ENCODE data around the gene GNB1. TPM values are rescaled to one million over a fixed set of nuclear protein-coding genes. Genes with fewer than 3 reads are reported as not detected.

GNB1 gene
- total and polyA plus RNA-seq, 8 donors: 241 to 360 (median 271) TPM

GRCh38 chr1:1757422-1758058, 133.3 kb downstream of the GNB1 start:
- Histone ChIP-seq H3K27me3 (no peaks in the 10 kb centered on the region), H3K27ac (peak overlapping the region; percentile 63 to 71), H3K36me3 (peaks cover 0 to 98% of the 10 kb centered on the region in 2 donors), H3K9me3 (no peaks in the 10 kb centered on the region), H3K4me3 (no peak overlapping the region), H3K4me1 (peaks cover 5 to 29% of the 10 kb centered on the region in 2 donors)
- peak in 1 of 4 donors; percentile 58 for DNase-seq
- no peak for TF ChIP-seq CTCF (IDR thresholded peaks at IDR 0.05)
- intact Hi-C loops (cut with DNase I): no loop called here
- ATAC-seq: no peak

- peaks cover 0 to 96% of the 10 kb centered on the region in 2 donors for H3K36me3 ChIP-seq
- H3K4me3 ChIP-seq: no peak overlapping the region
- H3K27ac ChIP-seq: no peak overlapping the region
- no peaks in the 10 kb centered on the region for H3K27me3 ChIP-seq
- intact Hi-C loops (cut with DNase I): no loop called here
- TF ChIP-seq CTCF (IDR thresholded peaks at IDR 0.05): no peak
- H3K9me3 ChIP-seq: no peaks in the 10 kb centered on the region
- H3K4me1 ChIP-seq: peaks cover 5 to 29% of the 10 kb centered on the region in 2 donors
- DNase-seq: peak in 1 of 4 donors; percentile 70
- ATAC-seq: no peak
These were observed 134.0 kb downstream of the GNB1 start for GRCh38 chr1:1756661-1757421.

GRCh38 chr1:1755852-1756251, 135.0 kb downstream of the GNB1 start:
- ATAC-seq (no peak), DNase-seq (no peak)
- Histone ChIP-seq H3K27ac (no peak overlapping the region), H3K27me3 (no peaks in the 10 kb centered on the region), H3K36me3 (peaks cover 0 to 86% of the 10 kb centered on the region in 2 donors), H3K9me3 (no peaks in the 10 kb centered on the region), H3K4me1 (peaks cover 5 to 29% of the 10 kb centered on the region in 2 donors), H3K4me3 (no peak overlapping the region)
- intact Hi-C loops (cut with DNase I): no loop called here
- no peak for TF ChIP-seq CTCF (IDR thresholded peaks at IDR 0.05)

GRCh38 chr1:1755426-1755825, 135.5 kb downstream of the GNB1 start:
- H3K27ac ChIP-seq: no peak overlapping the region
- DNase-seq (peak in 1 of 4 donors; percentile 58), ATAC-seq (no peak)
- intact Hi-C loops (cut with DNase I): no loop called here
- no peak for TF ChIP-seq CTCF (IDR thresholded peaks at IDR 0.05)
- no peaks in the 10 kb centered on the region for H3K9me3 ChIP-seq
- peaks cover 5 to 29% of the 10 kb centered on the region in 2 donors for H3K4me1 ChIP-seq
- peaks cover 0 to 82% of the 10 kb centered on the region in 2 donors for H3K36me3 ChIP-seq
- no peaks in the 10 kb centered on the region for H3K27me3 ChIP-seq
- no peak overlapping the region for H3K4me3 ChIP-seq

GRCh38 chr1:1754051-1754815, 136.7 kb downstream of the GNB1 start:
- ATAC-seq (no peak), DNase-seq (peak in 1 of 4 donors; percentile 75)
- Histone ChIP-seq H3K4me3 (no peak overlapping the region), H3K4me1 (peaks cover 5 to 21% of the 10 kb centered on the region in 2 donors), H3K27ac (no peak overlapping the region), H3K9me3 (no peaks in the 10 kb centered on the region), H3K36me3 (peaks cover 0 to 70% of the 10 kb centered on the region in 2 donors), H3K27me3 (no peaks in the 10 kb centered on the region)
- no peak for TF ChIP-seq CTCF (IDR thresholded peaks at IDR 0.05)
- intact Hi-C loops (cut with DNase I): no loop called here
